ENCODE data around the gene MED6.

MED6 gene

GRCh38 chr14:70638416-70638815, 38.0 kb upstream of the MED6 start:
- Histone ChIP-seq H3K9me3 (ENCODE audit: control insufficient read depth in 1 of 2, low read length in 2 of 2) (no peaks in the 10 kb centered on the region), H3K4me3 (ENCODE audit: low read depth in 1 of 2, low read length in 2 of 2) (no peak overlapping the region), H3K36me3 (ENCODE audit: control insufficient read depth in 1 of 2, insufficient read depth in 2 of 2, low read length in 2 of 2) (no peaks in the 10 kb centered on the region), H3K27me3 (ENCODE audit: control insufficient read depth in 1 of 2, insufficient read depth in 2 of 2, low read length in 2 of 2) (peaks cover 11 to 22% of the 10 kb centered on the region in 2 donors), H3K9ac (ENCODE audit: low read depth in 1 of 2, low read length in 2 of 2) (no peak overlapping the region), H3K4me1 (ENCODE audit: control insufficient read depth in 1 of 2, insufficient read depth in 2 of 2, low read length in 2 of 2) (peaks cover 6 to 17% of the 10 kb centered on the region in 2 donors), H3K27ac (ENCODE audit: low read depth, low read length) (no peak overlapping the region)

- no peak overlapping the region for H3K27ac ChIP-seq (ENCODE audit: low read depth, low read length)
- peaks cover 9 to 11% of the 10 kb centered on the region in 2 donors for H3K27me3 ChIP-seq (ENCODE audit: control insufficient read depth in 1 of 2, insufficient read depth in 2 of 2, low read length in 2 of 2)
- H3K36me3 ChIP-seq (ENCODE audit: control insufficient read depth in 1 of 2, insufficient read depth in 2 of 2, low read length in 2 of 2): no peaks in the 10 kb centered on the region
- H3K4me3 ChIP-seq (ENCODE audit: low read depth in 1 of 2, low read length in 2 of 2): no peak overlapping the region
- peaks cover 5 to 6% of the 10 kb centered on the region in 2 donors for H3K4me1 ChIP-seq (ENCODE audit: control insufficient read depth in 1 of 2, insufficient read depth in 2 of 2, low read length in 2 of 2)
- H3K9ac ChIP-seq (ENCODE audit: low read depth in 1 of 2, low read length in 2 of 2): no peak overlapping the region
- no peaks in the 10 kb centered on the region for H3K9me3 ChIP-seq (ENCODE audit: control insufficient read depth in 1 of 2, low read length in 2 of 2)
Measured at GRCh38 chr14:70635971-70636595, 35.6 kb upstream of the MED6 start.

- no peaks in the 10 kb centered on the region for H3K4me1 ChIP-seq (ENCODE audit: control insufficient read depth in 1 of 2, insufficient read depth in 2 of 2, low read length in 2 of 2)
- peaks cover 2 to 9% of the 10 kb centered on the region in 2 donors for H3K9me3 ChIP-seq (ENCODE audit: control insufficient read depth in 1 of 2, low read length in 2 of 2)
- H3K9ac ChIP-seq (ENCODE audit: low read depth in 1 of 2, low read length in 2 of 2): no peak overlapping the region
- H3K27ac ChIP-seq (ENCODE audit: low read depth, low read length): no peak overlapping the region
- H3K4me3 ChIP-seq (ENCODE audit: low read depth in 1 of 2, low read length in 2 of 2): no peak overlapping the region
- peaks cover 0 to 6% of the 10 kb centered on the region in 2 donors for H3K27me3 ChIP-seq (ENCODE audit: control insufficient read depth in 1 of 2, insufficient read depth in 2 of 2, low read length in 2 of 2)
- no peaks in the 10 kb centered on the region for H3K36me3 ChIP-seq (ENCODE audit: control insufficient read depth in 1 of 2, insufficient read depth in 2 of 2, low read length in 2 of 2)
Measured at GRCh38 chr14:70631948-70632347, 31.5 kb upstream of the MED6 start.

- H3K9ac ChIP-seq (ENCODE audit: low read depth in 1 of 2, low read length in 2 of 2): no peak overlapping the region
- H3K9me3 ChIP-seq (ENCODE audit: control insufficient read depth in 1 of 2, low read length in 2 of 2): peaks cover 4 to 14% of the 10 kb centered on the region in 2 donors
- no peak overlapping the region for H3K4me3 ChIP-seq (ENCODE audit: low read depth in 1 of 2, low read length in 2 of 2)
- no peaks in the 10 kb centered on the region for H3K4me1 ChIP-seq (ENCODE audit: control insufficient read depth in 1 of 2, insufficient read depth in 2 of 2, low read length in 2 of 2)
- no peaks in the 10 kb centered on the region for H3K27me3 ChIP-seq (ENCODE audit: control insufficient read depth in 1 of 2, insufficient read depth in 2 of 2, low read length in 2 of 2)
- no peak overlapping the region for H3K27ac ChIP-seq (ENCODE audit: low read depth, low read length)
- no peaks in the 10 kb centered on the region for H3K36me3 ChIP-seq (ENCODE audit: control insufficient read depth in 1 of 2, insufficient read depth in 2 of 2, low read length in 2 of 2)
Measured at GRCh38 chr14:70624972-70625371, 24.5 kb upstream of the MED6 start.

GRCh38 chr14:70622111-70622712, 21.8 kb upstream of the MED6 start:
- H3K9ac ChIP-seq (ENCODE audit: low read depth in 1 of 2, low read length in 2 of 2): no peak overlapping the region
- H3K4me1 ChIP-seq (ENCODE audit: control insufficient read depth in 1 of 2, insufficient read depth in 2 of 2, low read length in 2 of 2): no peaks in the 10 kb centered on the region
- H3K36me3 ChIP-seq (ENCODE audit: control insufficient read depth in 1 of 2, insufficient read depth in 2 of 2, low read length in 2 of 2): no peaks in the 10 kb centered on the region
- H3K27ac ChIP-seq (ENCODE audit: low read depth, low read length): no peak overlapping the region
- no peaks in the 10 kb centered on the region for H3K27me3 ChIP-seq (ENCODE audit: control insufficient read depth in 1 of 2, insufficient read depth in 2 of 2, low read length in 2 of 2)
- H3K4me3 ChIP-seq (ENCODE audit: low read depth in 1 of 2, low read length in 2 of 2): no peak overlapping the region
- peaks cover 2 to 7% of the 10 kb centered on the region in 2 donors for H3K9me3 ChIP-seq (ENCODE audit: control insufficient read depth in 1 of 2, low read length in 2 of 2)

GRCh38 chr14:70619708-70620107, 19.3 kb upstream of the MED6 start:
- no peaks in the 10 kb centered on the region for H3K4me1 ChIP-seq (ENCODE audit: control insufficient read depth in 1 of 2, insufficient read depth in 2 of 2, low read length in 2 of 2)
- H3K9me3 ChIP-seq (ENCODE audit: control insufficient read depth in 1 of 2, low read length in 2 of 2): no peaks in the 10 kb centered on the region
- H3K9ac ChIP-seq (ENCODE audit: low read depth in 1 of 2, low read length in 2 of 2): no peak overlapping the region
- H3K27ac ChIP-seq (ENCODE audit: low read depth, low read length): no peak overlapping the region
- H3K36me3 ChIP-seq (ENCODE audit: control insufficient read depth in 1 of 2, insufficient read depth in 2 of 2, low read length in 2 of 2): no peaks in the 10 kb centered on the region
- H3K4me3 ChIP-seq (ENCODE audit: low read depth in 1 of 2, low read length in 2 of 2): no peak overlapping the region
- no peaks in the 10 kb centered on the region for H3K27me3 ChIP-seq (ENCODE audit: control insufficient read depth in 1 of 2, insufficient read depth in 2 of 2, low read length in 2 of 2)

GRCh38 chr14:70618314-70618713, 17.9 kb upstream of the MED6 start:
- Histone ChIP-seq H3K4me1 (ENCODE audit: control insufficient read depth in 1 of 2, insufficient read depth in 2 of 2, low read length in 2 of 2) (no peaks in the 10 kb centered on the region), H3K27me3 (ENCODE audit: control insufficient read depth in 1 of 2, insufficient read depth in 2 of 2, low read length in 2 of 2) (no peaks in the 10 kb centered on the region), H3K27ac (ENCODE audit: low read depth, low read length) (no peak overlapping the region), H3K9me3 (ENCODE audit: control insufficient read depth in 1 of 2, low read length in 2 of 2) (no peaks in the 10 kb centered on the region), H3K4me3 (ENCODE audit: low read depth in 1 of 2, low read length in 2 of 2) (no peak overlapping the region), H3K9ac (ENCODE audit: low read depth in 1 of 2, low read length in 2 of 2) (no peak overlapping the region), H3K36me3 (ENCODE audit: control insufficient read depth in 1 of 2, insufficient read depth in 2 of 2, low read length in 2 of 2) (no peaks in the 10 kb centered on the region)

GRCh38 chr14:70616646-70617045, 16.2 kb upstream of the MED6 start:
- H3K27ac ChIP-seq (ENCODE audit: low read depth, low read length): no peak overlapping the region
- H3K36me3 ChIP-seq (ENCODE audit: control insufficient read depth in 1 of 2, insufficient read depth in 2 of 2, low read length in 2 of 2): no peaks in the 10 kb centered on the region
- no peak overlapping the region for H3K9ac ChIP-seq (ENCODE audit: low read depth in 1 of 2, low read length in 2 of 2)
- H3K4me3 ChIP-seq (ENCODE audit: low read depth in 1 of 2, low read length in 2 of 2): no peak overlapping the region
- H3K27me3 ChIP-seq (ENCODE audit: control insufficient read depth in 1 of 2, insufficient read depth in 2 of 2, low read length in 2 of 2): no peaks in the 10 kb centered on the region
- no peaks in the 10 kb centered on the region for H3K4me1 ChIP-seq (ENCODE audit: control insufficient read depth in 1 of 2, insufficient read depth in 2 of 2, low read length in 2 of 2)
- H3K9me3 ChIP-seq (ENCODE audit: control insufficient read depth in 1 of 2, low read length in 2 of 2): no peaks in the 10 kb centered on the region

GRCh38 chr14:70611216-70611615, 10.8 kb upstream of the MED6 start:
- H3K27me3 ChIP-seq (ENCODE audit: control insufficient read depth in 1 of 2, insufficient read depth in 2 of 2, low read length in 2 of 2): peaks cover 0 to 2% of the 10 kb centered on the region in 2 donors
- no peak overlapping the region for H3K9ac ChIP-seq (ENCODE audit: low read depth in 1 of 2, low read length in 2 of 2)
- H3K27ac ChIP-seq (ENCODE audit: low read depth, low read length): no peak overlapping the region
- H3K9me3 ChIP-seq (ENCODE audit: control insufficient read depth in 1 of 2, low read length in 2 of 2): no peaks in the 10 kb centered on the region
- no peaks in the 10 kb centered on the region for H3K4me1 ChIP-seq (ENCODE audit: control insufficient read depth in 1 of 2, insufficient read depth in 2 of 2, low read length in 2 of 2)
- no peak overlapping the region for H3K4me3 ChIP-seq (ENCODE audit: low read depth in 1 of 2, low read length in 2 of 2)
- no peaks in the 10 kb centered on the region for H3K36me3 ChIP-seq (ENCODE audit: control insufficient read depth in 1 of 2, insufficient read depth in 2 of 2, low read length in 2 of 2)

GRCh38 chr14:70602254-70602653, 1.8 kb upstream of the MED6 start:
- Histone ChIP-seq H3K9ac (ENCODE audit: low read depth in 1 of 2, low read length in 2 of 2) (no peak overlapping the region), H3K4me1 (ENCODE audit: control insufficient read depth in 1 of 2, insufficient read depth in 2 of 2, low read length in 2 of 2) (peaks cover 13% of the 10 kb centered on the region in 2 donors), H3K27ac (ENCODE audit: low read depth, low read length) (no peak overlapping the region), H3K9me3 (ENCODE audit: control insufficient read depth in 1 of 2, low read length in 2 of 2) (no peaks in the 10 kb centered on the region), H3K36me3 (ENCODE audit: control insufficient read depth in 1 of 2, insufficient read depth in 2 of 2, low read length in 2 of 2) (no peaks in the 10 kb centered on the region), H3K4me3 (ENCODE audit: low read depth in 1 of 2, low read length in 2 of 2) (no peak overlapping the region), H3K27me3 (ENCODE audit: control insufficient read depth in 1 of 2, insufficient read depth in 2 of 2, low read length in 2 of 2) (peaks cover 0 to 5% of the 10 kb centered on the region in 2 donors)

Measured in duodenal mucosa (tissue), 2 donors.